Activated naive CD4-positive, alpha-beta T cell treated with anti-CD3 and anti-CD28 coated beads for 36 hours (primary cell): ENCODE data around the gene UBE2Q1. TPM values are rescaled to one million over a fixed set of nuclear protein-coding genes. Genes with fewer than 3 reads are reported as not detected.

ENCODE experiments used
- total RNA-seq, 2 experiments: library from RNA; stranded (reverse); gene quantifications; one replicate each; pipeline ENCODE4 v1.2.3, GENCODE V29; 2021

Gene UBE2Q1
- total RNA-seq, 2 experiments from 2014 or later = 79.2 to 84.6 TPM

Other genes starting within 250 kb of the UBE2Q1 start
- gene AQP10, start 237.6 kb downstream of the UBE2Q1 start, total RNA-seq = not detected
- 10 to 100 TPM; 28.2 to 28.7 TPM for gene ATP8B2, start 233.1 kb downstream of the UBE2Q1 start, total RNA-seq
- 10 to 100 TPM; 17.3 to 25.9 TPM for gene IL6R, start 153.3 kb downstream of the UBE2Q1 start, total RNA-seq
- gene TDRD10, start 56.4 kb downstream of the UBE2Q1 start, total RNA-seq = not detected
- not detected for gene SHE, start 56.2 kb downstream of the UBE2Q1 start, total RNA-seq
- not detected for gene CHRNB2, start 9.1 kb upstream of the UBE2Q1 start, total RNA-seq
- gene ADAR, start 49.5 kb upstream of the UBE2Q1 start, total RNA-seq = 100 to 1,000 TPM; 301 to 313 TPM